ENCODE results near the gene NHLH1.

GRCh38 chr1:160373696-160374095 lies 6.8 kb downstream of the NHLH1 start:
- TF ChIP-seq CTCF (IDR thresholded peaks at IDR 0.05; ENCODE audit: insufficient read depth, low read length) (no peak), POLR2AphosphoS5 (IDR thresholded peaks at IDR 0.05; ENCODE audit: low read depth) (no peak), REST (IDR thresholded peaks at IDR 0.05; ENCODE audit: insufficient replicate concordance, low read depth) (peak; percentile 97)

Data from HL-60 (cell line).